Liver (tissue), 9 donors: Measurements from ENCODE around the gene COL8A1. TPM values are rescaled to one million over a fixed set of nuclear protein-coding genes. Genes with fewer than 3 reads are reported as not detected.

Experiments
- DNase-seq: peaks from one replicate; pipeline ENCODE4 v3.0.0-alpha.2; 2017; ENCODE audit warnings: low spot score
- H3K27ac ChIP-seq, 2 donors: one replicate each; pipeline ENCODE4 v1.7.0; 2013; ENCODE audit warnings: inconsistent platforms in 2 of 2, low read length in 2 of 2, control low read depth in 1 of 2, low read depth in 1 of 2, mild to moderate bottlenecking in 1 of 2
- H3K27me3 ChIP-seq, 4 donors: one replicate each; pipeline versions ENCODE4 v1.6.1 to v1.7.0; 2013; ENCODE audit warnings: low read length in 3 of 4, inconsistent platforms in 1 of 4, mild to moderate bottlenecking in 1 of 4, moderate library complexity in 1 of 4; ENCODE audit not compliant: control insufficient read depth in 4 of 4, insufficient read depth in 4 of 4
- H3K36me3 ChIP-seq, 4 donors: one replicate each; pipeline versions ENCODE4 v1.6.1 to v1.7.0; 2013; ENCODE audit warnings: low read length in 3 of 4, mild to moderate bottlenecking in 3 of 4, low read depth in 1 of 4, moderate library complexity in 1 of 4; ENCODE audit not compliant: control insufficient read depth in 4 of 4, insufficient read depth in 3 of 4
- H3K4me1 ChIP-seq, 4 donors: one replicate each; pipeline versions ENCODE4 v1.6.1 to v1.7.0; 2013; ENCODE audit warnings: low read length in 3 of 4, mild to moderate bottlenecking in 3 of 4, moderate library complexity in 1 of 4; ENCODE audit not compliant: control insufficient read depth in 4 of 4, insufficient read depth in 4 of 4
- H3K4me3 ChIP-seq, 3 donors: one replicate each; pipeline versions ENCODE4 v1.6.1 to v1.7.0; 2013; ENCODE audit warnings: low read length in 3 of 3, control low read depth in 1 of 3, low read depth in 1 of 3, mild to moderate bottlenecking in 1 of 3
- H3K9ac ChIP-seq, 2 donors: one replicate each; pipeline ENCODE4 v1.7.0; 2013; ENCODE audit warnings: low read length in 2 of 2, mild to moderate bottlenecking in 2 of 2, moderate library complexity in 2 of 2, control low read depth in 1 of 2, low read depth in 1 of 2
- H3K9me3 ChIP-seq, 4 donors: one replicate each; pipeline versions ENCODE4 v1.6.1 to v1.7.0; 2013; ENCODE audit warnings: low read length in 3 of 4; ENCODE audit not compliant: control insufficient read depth in 4 of 4
- ATF3 ChIP-seq: IDR thresholded peaks from 2 replicates; pipeline ENCODE4 v1.6.1; 2016; ENCODE audit warnings: antibody characterized with exemption
- CTCF ChIP-seq: fragments of 150-350 bp; IDR thresholded peaks from 2 replicates; pipeline ENCODE4 v1.5.1; 2017; ENCODE audit warnings: improper control_type of control experiment, low read depth, low read length; ENCODE audit not compliant: missing input control
- EGR1 ChIP-seq, 2 donors: IDR thresholded peaks; 2 replicates each; pipeline ENCODE4 v1.6.1; 2016 to 2018; ENCODE audit warnings: antibody characterized with exemption in 2 of 2, low read depth in 2 of 2
- FOXA1 ChIP-seq: IDR thresholded peaks from 2 replicates; pipeline ENCODE4 v1.6.1; 2016; ENCODE audit warnings: antibody characterized with exemption
- FOXA2 ChIP-seq: IDR thresholded peaks from 2 replicates; pipeline ENCODE4 v1.6.1; 2016; ENCODE audit warnings: antibody characterized with exemption
- GABPA ChIP-seq, 2 donors: IDR thresholded peaks in 1 of 2; conservative IDR thresholded peaks in 1 of 2; 2 replicates each; pipeline ENCODE4 v1.6.1; 2016; ENCODE audit warnings: antibody characterized with exemption in 2 of 2, mild to moderate bottlenecking in 1 of 2, moderate library complexity in 1 of 2
- HNF4A ChIP-seq, 2 donors: conservative IDR thresholded peaks; 2 replicates each; pipeline ENCODE4 v1.6.1; 2016; ENCODE audit warnings: antibody characterized with exemption in 2 of 2, mild to moderate bottlenecking in 2 of 2
- HNF4G ChIP-seq: IDR thresholded peaks from 2 replicates; pipeline ENCODE4 v1.6.1; 2016; ENCODE audit warnings: antibody characterized with exemption
- JUND ChIP-seq, 2 donors: IDR thresholded peaks; 2 replicates each; pipeline ENCODE4 v1.6.1; 2016; ENCODE audit warnings: antibody characterized with exemption in 2 of 2
- MAX ChIP-seq: IDR thresholded peaks from 2 replicates; pipeline ENCODE4 v1.6.1; 2016; ENCODE audit warnings: antibody characterized with exemption
- NR2F2 ChIP-seq: IDR thresholded peaks from 2 replicates; pipeline ENCODE4 v1.6.1; 2016; ENCODE audit warnings: antibody characterized with exemption
- RAD21 ChIP-seq, 2 donors: IDR thresholded peaks; 2 replicates each; pipeline ENCODE4 v1.6.1; 2016; ENCODE audit warnings: antibody characterized with exemption in 2 of 2, mild to moderate bottlenecking in 2 of 2
- REST ChIP-seq: IDR thresholded peaks from 2 replicates; pipeline ENCODE4 v1.6.1; 2016; ENCODE audit warnings: antibody characterized with exemption, mild to moderate bottlenecking
- RXRA ChIP-seq, 2 donors: IDR thresholded peaks; 2 replicates each; pipeline ENCODE4 v1.6.1; 2017 to 2018; ENCODE audit warnings: antibody characterized with exemption in 2 of 2, mild to moderate bottlenecking in 1 of 2
- SP1 ChIP-seq: IDR thresholded peaks from 2 replicates; pipeline ENCODE4 v1.6.1; 2018; ENCODE audit warnings: antibody characterized with exemption, mild to moderate bottlenecking
- TAF1 ChIP-seq: conservative IDR thresholded peaks from 2 replicates; pipeline ENCODE4 v1.6.1; 2016; ENCODE audit warnings: antibody characterized with exemption, mild to moderate bottlenecking
- YY1 ChIP-seq: IDR thresholded peaks from 2 replicates; pipeline ENCODE4 v1.6.1; 2016; ENCODE audit warnings: antibody characterized with exemption, mild to moderate bottlenecking
- ZBTB33 ChIP-seq: IDR thresholded peaks from 2 replicates; pipeline ENCODE4 v1.6.1; 2016; ENCODE audit warnings: antibody characterized with exemption
- WGBS: extraction: QIAGEN DNeasy Blood & Tissue Kit; methylation state at CpG from one replicate; pipeline ENCODE4 v1.1.7; 2013; 5-methylcytosine and 5-hydroxymethylcytosine counted together
- polyA plus RNA-seq, 2 donors: library from polyadenylated mRNA; stranded (reverse) in 1 of 2; unstranded in 1 of 2; fragments of 200-250 nt in 1 of 2; fragments of >200 nt in 1 of 2; fragmentation: Nextera tagmentation in 1 of 2; extraction: Ambion mirVana in 1 of 2; gene quantifications; one replicate each; pipeline versions ENCODE4 v1.2.1 to v1.2.3, GENCODE V29; 2013 to 2015
- total RNA-seq, 2 donors: library from RNA; depleted of rRNA; stranded (reverse); fragments of >200 nt; gene quantifications; one replicate each; pipeline ENCODE4 v1.2.3, GENCODE V29; 2014
- donor health status: healthy.
- donor health status: healthy.
- donor health status: healthy.
- donor health status: healthy.
- donor health status: healthy.

COL8A1 gene
- total and polyA plus RNA-seq, 4 donors, result 0.14 to 2.2 (median 1.0) TPM

- no peak for DNase-seq
- no peaks in the 10 kb centered on the region for H3K9me3 ChIP-seq
- H3K4me3 ChIP-seq, result no peak overlapping the region
- no peaks in the 10 kb centered on the region for H3K36me3 ChIP-seq
- H3K27me3 ChIP-seq, result no peaks in the 10 kb centered on the region
- no peaks in the 10 kb centered on the region for H3K4me1 ChIP-seq
- no peak overlapping the region for H3K27ac ChIP-seq
- 60% methylated on average over 1 of the region's 1 CpG for WGBS
- TF ChIP-seq ATF3, result no peak
- no peak for TF ChIP-seq GABPA (IDR thresholded peaks at IDR 0.05 in 1 of 2, conservative IDR thresholded peaks at IDR 0.05 in 1 of 2)
- TF ChIP-seq NR2F2, result no peak
- no peak for TF ChIP-seq RAD21 (IDR thresholded peaks at IDR 0.05)
- no peak for TF ChIP-seq FOXA1
- TF ChIP-seq HNF4A (conservative IDR thresholded peaks at IDR 0.05), result no peak
- no peak for TF ChIP-seq RXRA (IDR thresholded peaks at IDR 0.05)
- no peak for TF ChIP-seq FOXA2
- no peak for TF ChIP-seq TAF1
- no peak for TF ChIP-seq CTCF
- TF ChIP-seq REST, result no peak
- no peak for TF ChIP-seq JUND (IDR thresholded peaks at IDR 0.05)
- no peak for TF ChIP-seq MAX
- TF ChIP-seq HNF4G, result no peak
- TF ChIP-seq YY1, result no peak
- TF ChIP-seq SP1, result no peak
- TF ChIP-seq EGR1 (IDR thresholded peaks at IDR 0.05; ENCODE audit: low read depth in 2 of 2), result no peak
- no peak for TF ChIP-seq ZBTB33
- H3K9ac ChIP-seq, result no peak overlapping the region
These were observed 45.1 kb downstream of the COL8A1 start for GRCh38 chr3:99683465-99683864.
